Tibial nerve (tissue), 4 donors: Measurements from ENCODE around the gene ARID3A. TPM values are rescaled to one million over a fixed set of nuclear protein-coding genes. Genes with fewer than 3 reads are reported as not detected.

Source experiments
- DNase-seq, 2 donors: peaks; one replicate each; pipeline ENCODE4 v3.0.0-alpha.2; 2019; ENCODE audit warnings: low spot score in 2 of 2
- H3K27ac ChIP-seq, 4 donors: fragments of 200-600 bp; sonication (generic) in 3 of 4; one replicate each; pipeline ENCODE4 v1.5.1; 2017 to 2019; ENCODE audit warnings: mild to moderate bottlenecking in 1 of 4
- H3K27me3 ChIP-seq, 2 donors: fragments of 200-600 bp; sonication (generic) in 1 of 2; one replicate each; pipeline versions ENCODE4 v1.5.1 to v1.6.0; 2017 to 2019
- H3K36me3 ChIP-seq, 3 donors: fragments of 200-600 bp; sonication (generic); one replicate each; pipeline ENCODE4 v1.5.1; 2018 to 2019
- H3K4me1 ChIP-seq, 4 donors: fragments of 200-600 bp; sonication (generic) in 3 of 4; one replicate each; pipeline ENCODE4 v1.5.1; 2017 to 2019
- H3K4me3 ChIP-seq, 4 donors: fragments of 200-600 bp; sonication (generic) in 3 of 4; one replicate each; pipeline ENCODE4 v1.5.1; 2017 to 2019; ENCODE audit warnings: mild to moderate bottlenecking in 1 of 4, moderate library complexity in 1 of 4
- H3K9me3 ChIP-seq, 4 donors: fragments of 200-600 bp; sonication (generic) in 3 of 4; one replicate each; pipeline ENCODE4 v1.5.1; 2017 to 2019
- CTCF ChIP-seq, 5 experiments: fragments of 200-600 bp in 3 of 5; fragments of 450-650 bp in 2 of 5; sonication (generic) in 3 of 5; IDR thresholded peaks; one replicate each; pipeline ENCODE4 v1.5.1; 2016 to 2019; ENCODE audit warnings: antibody characterized with exemption in 5 of 5, mild to moderate bottlenecking in 3 of 5, moderate library complexity in 2 of 5
- EP300 ChIP-seq, 2 donors: sonication (generic); formaldehyde crosslinking; IDR thresholded peaks; one replicate each; pipeline ENCODE4 v1.6.1; 2017; ENCODE audit warnings: antibody characterized with exemption in 2 of 2, mild to moderate bottlenecking in 1 of 2
- POLR2A ChIP-seq, 2 donors: fragments of 450-650 bp; IDR thresholded peaks; one replicate each; pipeline ENCODE4 v1.6.1; 2017; ENCODE audit warnings: antibody characterized with exemption in 2 of 2, mild to moderate bottlenecking in 2 of 2, moderate library complexity in 2 of 2
- WGBS, 2 donors: methylation state at CpG; one replicate each; pipeline ENCODE4 v1.1.5; 2018; 5-methylcytosine and 5-hydroxymethylcytosine counted together
- total RNA-seq, 4 donors: library from RNA; depleted of rRNA; stranded (reverse); fragments of >200 nt; gene quantifications; one replicate each; pipeline ENCODE4 v1.1.0, GENCODE V29; 2016

Gene ARID3A
- total RNA-seq, 4 donors from 2014 or later: 8.1 to 15.3 (median 12.5) TPM

DNA sequence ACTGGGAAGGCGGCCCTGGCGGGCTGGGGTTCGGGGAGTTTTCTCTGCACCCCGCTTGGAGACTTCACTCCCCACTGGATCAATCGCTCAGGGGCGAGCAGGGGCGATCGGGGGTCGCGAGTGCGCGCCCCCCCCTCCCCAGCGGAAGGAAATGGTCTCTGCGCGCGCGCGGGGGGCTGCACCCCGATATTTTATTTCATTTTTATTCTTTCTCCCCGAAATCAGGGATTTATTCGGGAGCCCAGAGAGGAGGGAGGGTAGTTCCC is 421 bp downstream of the ARID3A start:
- 0 to 2% methylated on average over 21 of the region's 21 CpGs for WGBS, 2 donors
- Histone ChIP-seq H3K4me1 (peaks cover 0 to 50% (median 15%) of the 10 kb centered on the region in 4 donors), H3K4me3 (peak overlapping the region; percentile 56 to 80 (median 74)), H3K27me3 (peaks cover 0 to 2% of the 10 kb centered on the region in 2 donors), H3K27ac (peak overlapping the region; percentile 71 to 92 (median 85)), H3K36me3 (peaks cover 0 to 24% (median 0%) of the 10 kb centered on the region in 3 donors), H3K9me3 (no peaks in the 10 kb centered on the region)
- no peak for DNase-seq
- TF ChIP-seq POLR2A (IDR thresholded peaks at IDR 0.05) (no peak), CTCF (IDR thresholded peaks at IDR 0.05) (no peak), EP300 (IDR thresholded peaks at IDR 0.05) (no peak)

DNA sequence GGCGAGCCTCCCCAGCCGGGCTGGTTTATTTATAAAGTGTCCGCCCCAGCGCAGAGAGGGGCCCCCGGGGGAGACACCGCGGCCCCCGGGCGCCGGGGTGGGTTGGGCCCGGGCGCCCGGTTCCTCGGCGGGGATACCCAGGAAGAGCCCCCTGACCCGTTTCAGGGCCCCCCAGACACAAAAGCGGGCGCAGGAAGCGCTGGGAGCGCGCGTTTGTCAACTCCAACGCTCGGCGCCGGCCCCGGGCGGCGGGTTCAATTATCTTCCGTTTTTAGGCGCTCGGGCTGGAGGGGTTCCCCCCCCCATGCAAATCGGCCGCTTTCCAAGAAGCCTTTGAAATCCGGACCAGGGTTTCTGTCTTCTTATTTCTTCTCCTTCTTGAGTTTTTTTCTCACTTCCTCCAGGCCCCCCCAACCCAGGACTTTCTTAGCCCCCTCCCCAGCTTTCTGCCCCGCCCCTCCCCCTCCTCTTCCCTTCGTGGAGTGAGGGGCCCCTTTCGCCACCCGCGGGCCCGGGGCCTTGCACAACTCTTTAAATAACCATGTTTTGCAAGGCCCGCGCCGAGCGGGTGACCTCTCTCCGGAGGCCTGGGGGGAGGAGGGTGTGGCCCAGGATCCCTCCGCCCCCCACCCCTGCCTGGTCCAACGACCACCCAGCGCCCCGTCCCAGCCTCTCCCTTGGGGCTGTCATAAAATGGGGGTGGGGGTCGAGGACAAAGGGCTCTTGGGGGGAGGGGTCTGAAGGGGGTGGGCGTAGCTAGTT is 935 bp downstream of the ARID3A start:
- TF ChIP-seq EP300 (IDR thresholded peaks at IDR 0.05) (peak in 1 of 2 donors; percentile 45), CTCF (IDR thresholded peaks at IDR 0.05) (no peak)
- H3K27me3 ChIP-seq: no peaks in the 10 kb centered on the region
- 0% methylated on average over 40 to 45 of the region's 52 CpGs for WGBS, 2 donors
- peaks cover 0 to 24% (median 0%) of the 10 kb centered on the region in 3 donors for H3K36me3 ChIP-seq
- peak overlapping the region; percentile 71 to 92 (median 85) for H3K27ac ChIP-seq
- peak overlapping the region; percentile 56 to 80 (median 74) for H3K4me3 ChIP-seq
- DNase-seq: peak; percentile 71 to 75
- no peaks in the 10 kb centered on the region for H3K9me3 ChIP-seq
- peaks cover 0 to 47% (median 15%) of the 10 kb centered on the region in 4 donors for H3K4me1 ChIP-seq

DNA sequence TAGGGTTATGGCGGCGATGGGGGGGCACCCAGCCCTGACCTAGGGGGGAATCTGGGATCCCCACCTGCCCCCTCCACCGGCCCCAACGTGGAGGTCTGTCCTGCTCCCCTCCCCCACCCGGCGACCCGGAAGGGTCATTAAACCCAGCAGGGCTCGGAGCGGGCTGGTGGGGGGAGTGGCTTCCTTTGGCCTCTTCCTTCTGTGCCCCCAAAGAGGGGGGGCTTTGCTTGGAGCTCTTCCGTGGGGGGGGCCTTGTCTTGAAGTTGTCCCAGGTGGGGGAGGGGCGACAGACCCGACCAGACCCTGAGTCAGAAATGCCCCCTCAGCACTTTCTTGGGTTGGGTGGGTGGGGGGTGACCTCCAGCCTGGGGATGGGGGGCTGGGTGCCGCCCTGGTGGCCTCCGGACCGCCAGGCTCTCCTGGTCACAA is 1.5 kb downstream of the ARID3A start:
- WGBS, 2 donors: 0 to 5% methylated on average over 7 to 12 of the region's 15 CpGs
- Histone ChIP-seq H3K27ac (peak overlapping the region; percentile 71 to 92 (median 85)), H3K4me1 (peaks cover 0 to 53% (median 17%) of the 10 kb centered on the region in 4 donors), H3K9me3 (no peaks in the 10 kb centered on the region), H3K27me3 (no peaks in the 10 kb centered on the region), H3K36me3 (peaks cover 0 to 24% (median 0%) of the 10 kb centered on the region in 3 donors), H3K4me3 (peak overlapping the region; percentile 56 to 80 (median 74))
- no peak for TF ChIP-seq EP300 (IDR thresholded peaks at IDR 0.05)
- no peak for TF ChIP-seq POLR2A (IDR thresholded peaks at IDR 0.05)
- no peak for TF ChIP-seq CTCF (IDR thresholded peaks at IDR 0.05)
- DNase-seq: no peak

- TF ChIP-seq CTCF (IDR thresholded peaks at IDR 0.05) (no peak), EP300 (IDR thresholded peaks at IDR 0.05) (no peak)
- no peak for DNase-seq
- H3K4me3 ChIP-seq: peak overlapping the region in 2 of 4 donors; percentile 70 to 80
- peaks cover 0 to 58% (median 22%) of the 10 kb centered on the region in 4 donors for H3K4me1 ChIP-seq
- H3K27ac ChIP-seq: peak overlapping the region in 3 of 4 donors; percentile 78 to 92 (median 92)
- H3K36me3 ChIP-seq: peaks cover 0 to 24% (median 0%) of the 10 kb centered on the region in 3 donors
- H3K27me3 ChIP-seq: no peaks in the 10 kb centered on the region
- H3K9me3 ChIP-seq: no peaks in the 10 kb centered on the region
- WGBS, 2 donors: 63 to 88% methylated on average over 5 to 10 of the region's 12 CpGs
Measured at GRCh38 chr19:927780-928401, 2.1 kb downstream of the ARID3A start.
